Astrocyte of the cerebellum (primary cell): Measurements from ENCODE around the gene FYN.

ENCODE experiments used
- DNase-seq: peaks from one replicate; pipeline ENCODE4 v3.0.0-alpha.2; 2011; ENCODE audit warnings: low read depth
- H3K4me3 ChIP-seq: 2 replicates; pipeline ENCODE4 v1.5.1; 2011; ENCODE audit warnings: mild to moderate bottlenecking, low read depth, low read length, moderate library complexity
- CTCF ChIP-seq: IDR thresholded peaks from 2 replicates; pipeline ENCODE4 v1.5.1; 2012; ENCODE audit warnings: low read length, low read depth, moderate library complexity, mild to moderate bottlenecking; ENCODE audit errors: missing control alignments
- in situ Hi-C: cut with HindIII; loops from 2 replicates; pipeline ENCODE4 v1.10.0; 2017; ENCODE audit warnings: low sequenced_read_pairs

FYN gene

GRCh38 chr6:111718990-111719389, 154.3 kb downstream of the FYN start:
- DNase-seq, result no peak
- H3K4me3 ChIP-seq, result no peak overlapping the region
- no peak for TF ChIP-seq CTCF
- in situ Hi-C loops, result no loop called here

DNA sequence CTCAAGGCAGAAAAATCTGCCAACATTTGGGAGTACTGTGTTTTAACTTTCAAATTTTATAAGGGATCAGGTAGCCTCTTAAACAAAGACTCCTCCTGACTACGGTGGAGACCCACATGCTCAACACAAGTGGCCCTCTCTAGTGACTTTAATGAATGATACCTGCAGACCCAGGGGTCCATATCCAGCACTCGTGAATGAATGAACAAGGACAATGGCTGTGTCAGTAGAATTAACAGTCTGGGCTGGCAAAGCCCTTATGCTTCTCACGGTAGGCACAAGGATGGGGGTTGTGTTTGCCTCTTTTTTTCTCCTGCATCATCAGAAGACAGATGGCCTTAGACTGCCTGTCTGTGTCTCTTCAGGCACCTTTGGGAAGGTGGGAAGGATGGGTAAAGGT, 154.9 kb downstream of the FYN start:
- no peak for DNase-seq
- in situ Hi-C loops, result no loop called here
- no peak for TF ChIP-seq CTCF
- H3K4me3 ChIP-seq, result no peak overlapping the region

DNA sequence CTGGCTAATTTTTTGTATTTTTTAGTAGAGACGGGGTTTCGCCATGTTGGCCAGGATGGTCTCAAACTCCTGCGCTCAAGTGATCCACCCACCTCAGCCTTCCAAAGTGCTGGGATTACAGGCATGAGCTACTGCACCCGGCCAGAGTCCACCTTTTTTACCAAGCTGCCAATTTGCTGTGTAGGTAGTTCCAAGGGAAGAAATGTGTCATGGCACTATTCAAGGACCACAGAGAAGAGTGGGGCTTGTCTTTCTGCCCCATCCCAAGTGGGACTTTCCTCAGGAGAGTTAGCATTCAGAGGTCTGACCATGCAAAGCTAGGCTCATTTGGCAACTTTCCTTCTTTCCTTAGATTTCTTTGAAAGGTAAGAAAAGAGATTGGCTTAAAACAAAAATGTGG, 155.6 kb downstream of the FYN start:
- no peak for DNase-seq
- in situ Hi-C loops, result no loop called here
- no peak for TF ChIP-seq CTCF
- no peak overlapping the region for H3K4me3 ChIP-seq

GRCh38 chr6:111716325-111716724, 156.9 kb downstream of the FYN start:
- in situ Hi-C loops, result no loop called here
- no peak overlapping the region for H3K4me3 ChIP-seq
- DNase-seq, result no peak
- no peak for TF ChIP-seq CTCF

- in situ Hi-C loops, result no loop called here
- H3K4me3 ChIP-seq, result no peak overlapping the region
- no peak for TF ChIP-seq CTCF
- DNase-seq, result no peak
These were observed 157.9 kb downstream of the FYN start for GRCh38 chr6:111715321-111715720.

DNA sequence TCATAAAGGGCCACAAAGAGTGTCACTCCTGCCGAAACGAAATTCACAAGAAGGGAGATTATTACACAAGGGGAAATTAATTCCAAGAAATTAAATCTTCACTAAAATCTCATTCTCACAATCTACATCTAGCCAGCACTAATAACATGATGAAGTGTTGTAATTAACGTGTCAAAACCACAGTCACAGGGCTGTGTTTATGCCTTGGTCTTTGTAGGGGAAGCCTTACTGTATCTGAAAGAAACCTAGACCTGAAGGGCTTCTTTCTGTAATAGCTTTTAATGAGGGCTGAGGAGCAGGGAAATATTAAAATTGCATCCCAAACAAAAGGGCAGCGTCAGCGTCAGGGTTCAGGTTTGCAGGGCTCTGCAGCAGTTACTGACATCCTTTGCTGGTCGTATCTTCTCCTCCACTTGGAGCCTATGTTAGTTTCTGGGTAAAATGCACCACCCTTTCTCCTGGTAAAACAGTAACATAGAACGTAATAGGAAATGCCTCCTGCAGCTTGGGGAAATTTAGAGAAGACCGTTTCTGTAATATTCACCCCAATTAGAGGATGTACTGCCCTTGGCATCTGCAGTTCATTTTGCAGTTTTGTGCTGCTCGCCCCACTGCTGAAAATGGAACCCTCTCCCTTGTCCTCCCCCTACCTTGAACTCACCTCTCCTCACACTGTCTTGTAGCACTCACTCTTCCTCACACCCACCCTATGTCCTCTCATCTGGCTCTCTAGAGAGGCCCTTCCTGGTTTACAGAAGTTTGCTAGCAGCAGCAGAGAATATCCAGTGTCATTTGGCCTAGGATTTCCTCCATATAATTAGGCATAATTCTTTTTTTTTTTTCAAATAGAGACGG, 158.6 kb downstream of the FYN start:
- in situ Hi-C loops, result no loop called here
- no peak for DNase-seq
- H3K4me3 ChIP-seq, result no peak overlapping the region
- TF ChIP-seq CTCF, result no peak
